GM12873 (cell line): ENCODE data around the gene IFI27L1.

Experiments
- CTCF ChIP-seq: IDR thresholded peaks from 2 replicates; pipeline ENCODE4 v1.5.1; 2012; ENCODE audit warnings: low read depth, mild to moderate bottlenecking, moderate library complexity, low read length, control low read depth; ENCODE audit not compliant: insufficient read depth; ENCODE audit errors: missing control alignments

The IFI27L1 gene

GRCh38 chr14:94129111-94129757 lies 48.1 kb downstream of the IFI27L1 start, which contains the start of gene IFI27L2:
IFI27L2 (minus strand) TSS chr14:94129604; CDS start chr14:94129564, 40 bp downstream.
- peak; percentile 46 for TF ChIP-seq CTCF

GRCh38 chr14:94129758-94130414 lies 48.8 kb downstream of the IFI27L1 start:
- no peak for TF ChIP-seq CTCF

GRCh38 chr14:94132285-94132887 lies 51.3 kb downstream of the IFI27L1 start:
- TF ChIP-seq CTCF: peak; percentile 76

GRCh38 chr14:94135476-94135875 lies 54.4 kb downstream of the IFI27L1 start:
- TF ChIP-seq CTCF: no peak

- TF ChIP-seq CTCF: peak; percentile 98
These were observed 55.6 kb downstream of the IFI27L1 start for GRCh38 chr14:94136575-94137331.

GRCh38 chr14:94138251-94138650 lies 57.1 kb downstream of the IFI27L1 start:
- TF ChIP-seq CTCF: no peak

GRCh38 chr14:94139006-94139405 lies 57.9 kb downstream of the IFI27L1 start:
- no peak for TF ChIP-seq CTCF
